Heart left ventricle (tissue), 16 donors: Measurements from ENCODE around the gene SRPK1. TPM values are rescaled to one million over a fixed set of nuclear protein-coding genes. Genes with fewer than 3 reads are reported as not detected.

Source experiments
- ATAC-seq, 4 donors: fragments of 200-7000 bp; cut with Tn5 transposase; one replicate each; pipeline ENCODE4 v1.9.1; 2020 to 2022; ENCODE audit warnings: moderate library complexity in 4 of 4, mild to moderate bottlenecking in 3 of 4, moderate number of reproducible peaks in 1 of 4
- DNase-seq, 5 donors: peaks; one replicate each; pipeline ENCODE4 v3.0.0-alpha.2; 2020
- H3K27ac ChIP-seq, 12 donors: fragments of 200-600 bp; sonication (generic) in 4 of 12; one replicate each; pipeline versions ENCODE4 v1.5.0 to v1.8.0; 2016 to 2022; ENCODE audit warnings: mild to moderate bottlenecking in 2 of 12
- H3K27me3 ChIP-seq, 9 donors: fragments of 200-600 bp; sonication (generic) in 2 of 9; one replicate each; pipeline versions ENCODE4 v1.5.1 to v1.8.0; 2016 to 2022; ENCODE audit warnings: mild to moderate bottlenecking in 3 of 9
- H3K36me3 ChIP-seq, 9 donors: fragments of 200-600 bp; sonication (generic) in 2 of 9; one replicate each; pipeline versions ENCODE4 v1.5.0 to v1.8.0; 2018 to 2022; ENCODE audit warnings: mild to moderate bottlenecking in 2 of 9
- H3K4me1 ChIP-seq, 12 donors: fragments of 200-600 bp; sonication (generic) in 4 of 12; one replicate each; pipeline versions ENCODE4 v1.5.0 to v1.8.0; 2016 to 2022; ENCODE audit warnings: mild to moderate bottlenecking in 3 of 12
- H3K4me3 ChIP-seq, 12 donors: fragments of 200-600 bp; sonication (generic) in 4 of 12; one replicate each; pipeline versions ENCODE4 v1.5.0 to v1.8.0; 2017 to 2022; ENCODE audit warnings: mild to moderate bottlenecking in 9 of 12, moderate library complexity in 4 of 12
- H3K9me3 ChIP-seq, 12 donors: fragments of 200-600 bp; sonication (generic) in 4 of 12; one replicate each; pipeline versions ENCODE4 v1.5.0 to v1.8.0; 2016 to 2022; ENCODE audit warnings: mild to moderate bottlenecking in 1 of 12
- CTCF ChIP-seq, 12 donors: fragments of 200-600 bp; sonication (generic) in 4 of 12; IDR thresholded peaks; one replicate each; pipeline versions ENCODE4 v1.5.0 to v1.8.0; 2018 to 2022; ENCODE audit warnings: antibody characterized with exemption in 12 of 12, mild to moderate bottlenecking in 5 of 12
- POLR2A ChIP-seq, 2 donors: fragments of 450-650 bp; IDR thresholded peaks; one replicate each; pipeline ENCODE4 v1.6.1; 2017; ENCODE audit warnings: antibody characterized with exemption in 2 of 2, mild to moderate bottlenecking in 2 of 2, moderate library complexity in 2 of 2
- WGBS, 4 donors: extraction: QIAGEN DNeasy Blood & Tissue Kit in 2 of 4; methylation state at CpG; one replicate each; pipeline versions ENCODE4 v1.1.5 to v1.1.7; 2013 to 2018; 5-methylcytosine and 5-hydroxymethylcytosine counted together
- intact Hi-C, 10 donors: fragments of 100-400 bp; cut with DNase I; formaldehyde crosslinking; loops; one replicate each; pipeline versions ENCODE4 v1.11.1 to v1.14.2; 2022
- polyA plus RNA-seq, 2 donors: library from polyadenylated mRNA; stranded (reverse); fragments of 200-250 nt; gene quantifications; one replicate each; pipeline ENCODE4 v1.2.3, GENCODE V29; 2013
- total RNA-seq, 9 donors: library from RNA; depleted of rRNA in 2 of 9; stranded (reverse); fragments of >200 nt in 2 of 9; fragmentation: NEBNext Ultra II Directional in 3 of 9; extraction: Animal tissue kit (Norgen Biotek cat#: 25700) in 3 of 9; gene quantifications; one replicate each; pipeline versions ENCODE4 v1.1.0 to v1.2.4, GENCODE V29; 2016 to 2023
- donor health status: ischemic (EF 13 %, LVEDD 7.1; RV severe dilation, severe dysfunction).
- donor health status: healthy with polysubstance abuse.
- donor health status: DM: no; HTN: yes; CAD: no.
- donor health status: DM: no; HTN: no; CAD: no.
- donor health status: ischemic (EF 25% LVEDD 6.9; RV normal size, moderate dysfunction).
- donor health status: ischemic (EF 25% LVEDD 5.7; RV mildly dilated, moderate dysfunction).
- donor health status: healthy.
- donor health status: DM: yes; HTN: yes; CAD: no.
- donor health status: ischemic (EF 35%, LVEDD 5.7; RV mildly dilated, moderate dysfunction).
- donor health status: nonischemic (EF 11% LVEDD 7.7; RV severe dilation, severe dysfunction).
- donor health status: DM: yes; HTN: yes; CAD: no.
- donor health status: PGD.
- donor health status: ischemic (EF 29% LVEDD 5.4; RV normal size, mild dysfunction).
- donor health status: nonischemic (EF 23%, LVEDD 6.1; RV moderate dilation, normal function).

Gene SRPK1
- total and polyA plus RNA-seq, 11 donors: 5.0 to 41.7 (median 19.6) TPM

- ATAC-seq: peak in 1 of 4 donors; percentile 24
- intact Hi-C loops: no loop called here
- Histone ChIP-seq H3K4me3 (no peak overlapping the region), H3K9me3 (peaks cover 0 to under 1% (median 0%) of the 10 kb centered on the region in 12 donors), H3K27ac (no peak overlapping the region), H3K36me3 (no peaks in the 10 kb centered on the region), H3K4me1 (no peaks in the 10 kb centered on the region), H3K27me3 (peaks cover 0 to 26% (median 0%) of the 10 kb centered on the region in 9 donors)
- no peak for DNase-seq
- WGBS, 4 donors: 59 to 68% (median 63%) methylated on average over 14 of the region's 14 CpGs
- TF ChIP-seq POLR2A (IDR thresholded peaks at IDR 0.05) (no peak), CTCF (IDR thresholded peaks at IDR 0.05) (no peak)
Measured at GRCh38 chr6:35810971-35811698, 109.8 kb downstream of the SRPK1 start.

DNA sequence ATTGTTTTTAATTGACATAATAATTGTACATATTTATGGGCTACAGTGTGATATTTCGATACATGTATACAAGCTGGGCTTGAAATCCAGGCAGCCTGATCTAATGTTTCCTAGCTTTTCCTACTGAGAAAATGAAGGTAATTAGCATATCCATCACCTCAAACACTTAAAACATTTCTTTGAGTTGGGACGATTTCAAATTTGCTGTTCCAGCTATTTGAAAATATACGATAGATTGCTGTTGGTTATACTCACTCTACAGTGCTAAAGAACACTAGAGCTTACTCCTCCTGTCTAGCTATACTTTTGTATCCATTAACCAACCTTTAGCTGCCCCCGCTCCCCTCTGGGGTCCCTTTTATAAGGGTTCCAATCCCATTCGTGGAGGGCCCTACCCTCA lies 111.1 kb downstream of the SRPK1 start:
- no peak for DNase-seq
- WGBS, 4 donors: 76 to 83% (median 79%) methylated on average over 5 of the region's 5 CpGs
- Histone ChIP-seq H3K4me1 (peaks cover 0 to 8% (median 0%) of the 10 kb centered on the region in 12 donors), H3K4me3 (no peak overlapping the region), H3K9me3 (no peaks in the 10 kb centered on the region), H3K36me3 (no peaks in the 10 kb centered on the region), H3K27ac (no peak overlapping the region), H3K27me3 (peaks cover 0 to 39% (median 6%) of the 10 kb centered on the region in 9 donors)
- TF ChIP-seq POLR2A (IDR thresholded peaks at IDR 0.05): no peak
- TF ChIP-seq CTCF (IDR thresholded peaks at IDR 0.05): no peak
- intact Hi-C loops: no loop called here
- ATAC-seq: no peak

- H3K27ac ChIP-seq: no peak overlapping the region
- peaks cover 0 to 44% (median 6%) of the 10 kb centered on the region in 9 donors for H3K27me3 ChIP-seq
- TF ChIP-seq CTCF (IDR thresholded peaks at IDR 0.05) (no peak), POLR2A (IDR thresholded peaks at IDR 0.05) (no peak)
- WGBS, 4 donors: 37 to 54% (median 38%) methylated on average over 3 of the region's 3 CpGs
- intact Hi-C loops: no loop called here
- peaks cover 0 to 8% (median 0%) of the 10 kb centered on the region in 12 donors for H3K4me1 ChIP-seq
- no peak for DNase-seq
- H3K9me3 ChIP-seq: no peaks in the 10 kb centered on the region
- no peak overlapping the region for H3K4me3 ChIP-seq
- H3K36me3 ChIP-seq: no peaks in the 10 kb centered on the region
- no peak for ATAC-seq
Measured at GRCh38 chr6:35808688-35809087, 112.2 kb downstream of the SRPK1 start.

- H3K27ac ChIP-seq: no peak within 1 kb of the TSS
- DNase-seq (peak; percentile 22 to 72 (median 45)), ATAC-seq (peak; percentile 61 to 92 (median 86))
- H3K36me3 ChIP-seq: no peaks in the 10 kb centered on the region
- no peaks in the 10 kb centered on the region for H3K9me3 ChIP-seq
- H3K4me1 ChIP-seq: peaks cover 0 to 8% (median 0%) of the 10 kb centered on the region in 12 donors
- intact Hi-C loops: no loop called here
- 12 to 14% (median 13%) methylated on average over 23 to 40 of the region's 40 CpGs for WGBS, 4 donors
- TF ChIP-seq CTCF (IDR thresholded peaks at IDR 0.05): no peak
- H3K4me3 ChIP-seq: peak within 1 kb of the TSS in 9 of 12 donors; percentile 11 to 41 (median 21)
- H3K27me3 ChIP-seq: peaks cover 0 to 45% (median 6%) of the 10 kb centered on the region in 9 donors
Measured at GRCh38 chr6:35804996-35805736, 115.7 kb downstream of the SRPK1 start, which contains the start of gene LHFPL5. Gene LHFPL5 (plus strand): TSS chr6:35805352. CDS start chr6:35805671, 319 bp downstream.
